Left renal cortex interstitium (tissue), 4 donors: ENCODE results near the gene HNRNPL. TPM values are rescaled to one million over a fixed set of nuclear protein-coding genes. Genes with fewer than 3 reads are reported as not detected.
"Not testable (repeated sequence)": the region's sequence is repeated elsewhere in the genome, so short reads cannot be mapped to it uniquely, and the experiment has no call there.

ENCODE experiments used
- DNase-seq, 4 donors: peaks; one replicate each; pipeline ENCODE4 v3.0.0-alpha.2; 2013; ENCODE audit warnings: low read depth in 4 of 4, low spot score in 2 of 4, missing footprints in 1 of 4
- polyA plus RNA-seq, 4 donors: library from polyadenylated mRNA; unstranded; fragments of 120-200 nt; gene quantifications; one replicate each; pipeline ENCODE4 v1.2.1, GENCODE V29; 2013; ENCODE audit not compliant: insufficient read length in 4 of 4

Gene HNRNPL
- polyA plus RNA-seq, result 100 to 1,000 TPM; 434 to 500 (median 466) TPM

GRCh38 chr19:38849860-38850435, at the start of gene HNRNPL:
Gene HNRNPL (minus strand): TSS chr19:38849986. CDS start chr19:38849966, 20 bp downstream.
- peak in 3 of 4 donors; percentile 100 for DNase-seq

- no peak for DNase-seq
Observed at GRCh38 chr19:38898788-38899446, 49.1 kb upstream of the HNRNPL start.

- no peak for DNase-seq
Observed at GRCh38 chr19:38894968-38895367, 45.2 kb upstream of the HNRNPL start.

- no peak for DNase-seq
Observed at GRCh38 chr19:38893341-38893771, 43.6 kb upstream of the HNRNPL start.

DNA sequence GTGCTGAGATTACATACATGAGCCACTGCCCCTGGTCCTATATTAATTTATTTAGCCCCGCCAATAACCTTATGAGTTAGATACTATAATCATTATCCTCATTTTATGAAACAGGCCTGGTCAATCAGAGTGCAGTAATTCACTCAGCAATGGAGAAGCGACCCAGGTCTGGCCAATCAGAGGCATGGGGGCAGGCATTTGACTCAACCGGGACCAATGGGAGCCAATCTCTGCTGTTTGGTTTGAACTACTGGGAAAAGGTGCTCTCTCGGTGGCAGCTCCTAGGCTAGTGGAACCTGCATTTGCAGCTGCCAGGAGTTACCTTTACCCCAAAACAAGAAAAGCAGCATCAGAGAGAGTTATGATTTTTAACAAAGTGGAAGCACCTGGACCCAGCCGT, 43.1 kb upstream of the HNRNPL start:
- DNase-seq, result no peak

- no peak for DNase-seq
Observed at GRCh38 chr19:38891771-38892170, 42.0 kb upstream of the HNRNPL start.

GRCh38 chr19:38890686-38891085, 40.9 kb upstream of the HNRNPL start:
- no peak for DNase-seq

- DNase-seq, result no peak
Observed at GRCh38 chr19:38889803-38890202, 40.0 kb upstream of the HNRNPL start.

GRCh38 chr19:38888876-38889275, 39.1 kb upstream of the HNRNPL start:
- no peak for DNase-seq

DNA sequence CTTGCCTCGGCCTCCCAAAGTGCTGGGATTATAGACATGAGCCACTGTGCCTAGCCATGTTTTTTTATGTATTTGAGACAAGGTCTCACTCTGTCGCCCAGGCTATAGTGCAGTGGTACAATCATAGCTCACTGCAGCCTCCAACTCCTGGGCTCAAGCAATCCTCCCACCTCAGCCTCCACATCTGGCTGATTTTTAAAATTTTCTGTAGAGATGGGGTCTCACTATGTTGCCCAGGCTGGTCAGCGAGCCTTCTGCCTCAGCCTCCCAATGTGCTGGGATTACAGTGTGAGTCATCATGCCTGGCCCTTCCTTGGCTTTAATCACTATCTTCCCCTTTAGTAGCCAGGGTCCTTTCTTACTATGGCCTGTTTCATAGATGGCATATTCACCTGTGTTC, 34.9 kb upstream of the HNRNPL start:
- DNase-seq, result not testable (repeated sequence)

GRCh38 chr19:38883286-38883685, 33.5 kb upstream of the HNRNPL start:
- no peak for DNase-seq

- no peak for DNase-seq
Observed at GRCh38 chr19:38880882-38881609, 31.3 kb upstream of the HNRNPL start.

DNA sequence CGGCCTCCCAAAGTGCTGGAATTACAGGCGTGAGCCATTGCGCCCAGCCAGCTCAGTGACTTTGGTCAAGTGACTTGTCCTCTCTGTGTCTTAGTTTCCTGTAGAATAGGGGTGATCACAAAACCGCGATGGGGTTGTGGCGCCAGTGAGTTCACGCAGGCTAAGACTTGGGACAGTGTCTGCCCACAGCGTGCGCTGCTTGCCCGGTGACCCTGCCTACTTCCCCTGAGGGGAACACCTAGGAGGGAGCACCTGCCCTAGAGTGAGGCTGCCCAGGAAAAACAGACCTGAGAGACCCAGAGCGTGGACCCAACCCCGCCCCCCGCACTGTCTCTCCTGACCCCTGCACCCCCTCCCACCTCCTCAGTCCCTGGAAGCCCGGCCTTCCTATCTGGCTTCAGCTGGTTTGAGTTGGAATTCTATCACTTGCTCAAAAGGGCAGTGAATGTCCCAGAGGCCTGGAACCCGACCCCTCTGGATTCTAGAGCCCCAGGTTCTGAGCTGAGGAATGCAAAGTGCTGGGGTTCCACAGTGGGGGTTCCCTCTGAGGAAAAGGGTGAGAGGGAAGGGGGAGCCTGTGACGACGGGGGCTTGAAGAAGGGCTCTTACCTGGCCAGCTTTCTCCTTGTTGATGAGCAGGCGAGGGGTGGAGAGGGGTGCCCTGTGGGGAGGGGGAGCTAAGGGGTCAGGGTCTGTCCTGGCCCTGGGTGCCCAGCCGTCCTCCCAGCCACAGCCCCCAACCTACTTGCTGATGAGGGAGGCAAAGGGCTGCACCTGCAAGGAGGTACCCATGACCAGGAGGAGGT, 30.5 kb upstream of the HNRNPL start:
- no peak for DNase-seq

DNA sequence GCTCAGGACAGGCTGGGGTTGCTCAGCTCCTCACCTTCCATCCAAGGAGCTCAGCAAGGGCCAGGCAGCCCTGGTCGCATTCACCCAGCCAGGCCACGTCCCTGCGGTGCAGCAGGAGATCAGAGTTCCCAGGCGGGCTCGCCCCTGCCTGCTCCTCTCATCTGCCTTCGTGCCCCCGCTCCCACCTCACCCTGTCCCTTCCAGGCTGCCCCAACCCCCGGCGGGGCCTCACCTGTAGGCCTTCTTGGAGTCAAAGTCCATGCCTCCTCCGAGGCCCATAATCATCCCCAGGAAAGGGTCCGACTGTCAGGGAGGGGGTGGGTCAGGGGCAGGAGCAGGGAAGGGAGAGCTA, 29.6 kb upstream of the HNRNPL start:
- DNase-seq, result no peak

DNA sequence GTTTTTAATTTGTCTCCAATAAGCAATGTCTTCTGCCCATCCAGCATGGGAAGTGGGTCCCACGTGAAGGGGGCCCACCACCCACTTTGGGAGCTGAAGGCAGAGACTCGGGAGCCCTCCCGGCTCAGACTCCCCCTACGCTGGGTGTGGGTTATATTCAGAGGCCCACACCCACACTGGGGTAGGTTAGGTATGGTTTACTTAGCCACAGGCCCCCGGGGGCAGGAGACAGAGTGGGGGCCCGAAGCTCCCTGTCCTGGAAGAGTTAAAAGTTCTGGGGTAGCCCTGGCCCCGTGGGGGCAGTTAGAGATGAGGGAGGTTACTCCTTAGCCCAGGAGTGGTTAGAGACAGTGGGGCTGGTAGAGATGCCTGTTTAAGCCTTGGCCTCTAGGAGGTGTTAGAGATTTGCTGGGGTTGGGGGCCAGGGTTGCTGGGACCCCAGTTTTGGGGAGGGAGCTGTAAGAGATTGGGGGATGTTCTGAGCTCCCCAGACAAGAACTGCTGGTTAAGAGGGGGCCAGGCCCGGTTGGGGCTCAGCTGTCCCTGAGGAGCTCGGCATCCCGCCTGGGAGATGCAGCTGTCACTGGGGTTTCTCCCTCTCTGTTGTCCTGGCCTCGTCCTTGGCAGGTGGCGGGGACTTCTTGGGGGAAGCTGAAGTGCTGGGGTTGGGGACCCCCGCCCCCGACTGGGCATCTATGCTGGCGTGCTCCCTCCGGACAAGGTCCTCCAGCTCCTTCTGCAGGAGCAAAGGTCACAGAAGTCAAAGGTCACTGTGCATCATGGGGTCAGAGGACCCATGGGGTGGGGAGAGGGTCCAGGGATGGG, 29.0 kb upstream of the HNRNPL start:
- no peak for DNase-seq

GRCh38 chr19:38877781-38878574, 28.2 kb upstream of the HNRNPL start, which contains the start of gene RINL:
Gene RINL (minus strand): TSS chr19:38878275. CDS start chr19:38876742, 1,533 bp downstream.
- no peak for DNase-seq

DNA sequence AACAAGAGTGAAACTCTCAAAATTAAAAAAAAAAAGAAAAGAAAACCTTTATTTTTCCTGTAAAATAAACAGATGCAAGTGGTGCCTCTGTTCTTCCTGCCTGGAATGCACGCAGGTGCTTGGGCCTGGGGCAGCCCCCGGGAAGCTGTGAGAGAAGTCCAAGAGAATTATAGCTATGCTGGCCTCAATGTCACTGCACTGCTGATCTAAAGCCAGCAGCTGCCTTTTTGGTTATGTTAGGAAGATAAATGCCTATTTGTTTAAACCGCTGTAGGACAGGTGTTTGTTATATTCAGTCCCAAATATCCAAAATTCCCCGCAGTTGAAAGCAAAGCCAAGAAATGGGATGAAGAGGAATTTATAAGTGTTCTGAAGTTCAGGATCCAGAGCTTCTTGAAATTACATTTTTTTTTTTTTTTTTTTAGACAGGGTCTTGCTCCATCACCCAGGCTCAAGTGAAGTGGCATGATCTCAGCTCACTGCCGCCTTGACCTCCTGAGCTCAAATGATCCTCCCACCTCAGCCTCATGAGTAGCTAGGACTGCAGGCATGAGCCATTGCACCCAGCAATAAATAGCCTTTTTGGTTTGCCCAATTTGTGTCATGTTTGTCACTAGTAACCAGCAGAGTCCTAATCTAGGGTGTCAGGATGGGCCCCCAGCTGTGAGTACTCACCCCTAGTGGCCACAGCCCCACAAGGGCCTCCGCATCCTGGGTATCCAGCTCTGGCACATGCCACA, 26.0 kb upstream of the HNRNPL start:
- no peak for DNase-seq

DNA sequence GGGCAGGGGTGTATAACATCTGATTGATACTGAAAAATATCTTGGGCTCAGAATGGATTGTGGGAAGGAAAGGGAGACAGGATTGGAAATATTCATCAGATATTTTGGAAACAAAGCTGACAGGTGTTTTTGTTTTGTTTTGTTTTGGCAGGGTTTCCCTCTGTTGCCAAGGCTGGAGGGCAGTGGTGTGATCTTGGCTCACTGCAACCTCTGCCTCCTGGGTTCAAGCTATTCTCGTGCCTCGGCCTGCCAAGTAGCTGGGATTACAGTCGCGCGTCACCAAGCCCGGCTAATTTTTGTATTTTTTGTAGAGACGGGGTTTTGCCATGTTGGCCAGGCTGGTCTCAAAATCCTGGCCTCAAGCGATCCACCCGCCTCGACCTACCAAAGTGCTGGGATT, 23.6 kb upstream of the HNRNPL start:
- not testable (repeated sequence) for DNase-seq

GRCh38 chr19:38870612-38871011, 20.8 kb upstream of the HNRNPL start:
- no peak for DNase-seq
